GM23338 (cell line): ENCODE data around the gene MYCBPAP. TPM values are rescaled to one million over a fixed set of nuclear protein-coding genes. Genes with fewer than 3 reads are reported as not detected.

Experiments
- ATAC-seq: fragments of 200-7000 bp; cut with Tn5 transposase; 3 replicates; pipeline ENCODE4 v1.9.1; 2020
- DNase-seq: peaks from one replicate; pipeline ENCODE4 v3.0.0-alpha.2; 2015; ENCODE audit warnings: low spot score
- H2AFZ ChIP-seq: fragments of 200-600 bp; sonication (generic); 2 replicates; pipeline ENCODE4 v1.8.0; 2016; ENCODE audit warnings: antibody characterized with exemption, mild to moderate bottlenecking, moderate library complexity
- H3F3A ChIP-seq: fragments of 200-600 bp; sonication (generic); replicated peaks from 2 replicates; pipeline ENCODE4 v1.8.0; 2017; ENCODE audit warnings: antibody characterized with exemption, mixed run types, low read depth
- H3K27ac ChIP-seq: fragments of 200-600 bp; sonication (generic); 2 replicates; pipeline ENCODE4 v1.6.1; 2016; ENCODE audit warnings: low read depth
- H3K27me3 ChIP-seq: fragments of 200-600 bp; sonication (generic); 2 replicates; pipeline ENCODE4 v1.8.0; 2016; ENCODE audit warnings: mild to moderate bottlenecking, mixed run types, moderate library complexity; ENCODE audit not compliant: insufficient read depth
- H3K36me3 ChIP-seq: fragments of 200-600 bp; sonication (generic); 2 replicates; pipeline ENCODE4 v1.8.0; 2016; ENCODE audit warnings: mild to moderate bottlenecking; ENCODE audit not compliant: insufficient read depth
- H3K4me1 ChIP-seq: fragments of 200-600 bp; sonication (generic); 2 replicates; pipeline ENCODE4 v1.8.0; 2016; ENCODE audit warnings: mild to moderate bottlenecking, moderate library complexity; ENCODE audit not compliant: insufficient read depth
- H3K4me2 ChIP-seq: fragments of 200-600 bp; sonication (generic); 2 replicates; pipeline ENCODE4 v1.7.1; 2017; ENCODE audit warnings: mixed run types
- H3K4me3 ChIP-seq: fragments of 200-600 bp; sonication (generic); 2 replicates; pipeline ENCODE4 v1.6.1; 2016; ENCODE audit warnings: mixed run types
- H3K79me2 ChIP-seq: fragments of 200-600 bp; sonication (generic); replicated peaks from 2 replicates; pipeline ENCODE4 v1.8.0; 2017; ENCODE audit warnings: mild to moderate bottlenecking; ENCODE audit not compliant: insufficient read depth
- H3K9me2 ChIP-seq: fragments of 200-600 bp; sonication (generic); 2 replicates; pipeline ENCODE4 v1.8.0; 2017; ENCODE audit not compliant: insufficient read depth
- H4K20me1 ChIP-seq: fragments of 200-600 bp; sonication (generic); replicated peaks from 2 replicates; pipeline ENCODE4 v1.8.0; 2017; ENCODE audit warnings: mild to moderate bottlenecking; ENCODE audit not compliant: insufficient read depth
- H3K27ac Mint-ChIP-seq: 2 replicates; pipeline ENCODE4 v1.8.0; 2020; ENCODE audit warnings: inconsistent platforms, mild to moderate bottlenecking, moderate library complexity, mixed read lengths
- H3K27me3 Mint-ChIP-seq: 3 replicates; pipeline ENCODE4 v1.8.0; 2022; ENCODE audit warnings: low read depth, mild to moderate bottlenecking, moderate library complexity, mixed read lengths, inconsistent platforms; ENCODE audit not compliant: insufficient read depth, poor library complexity
- H3K36me3 Mint-ChIP-seq: 3 replicates; pipeline ENCODE4 v1.8.0; 2021; ENCODE audit warnings: low read depth, mild to moderate bottlenecking, inconsistent platforms, moderate library complexity, mixed read lengths
- H3K4me1 Mint-ChIP-seq: 3 replicates; pipeline ENCODE4 v1.8.0; 2020; ENCODE audit warnings: mild to moderate bottlenecking, inconsistent platforms, mixed read lengths
- H3K4me3 Mint-ChIP-seq: 3 replicates; pipeline ENCODE4 v1.8.0; 2021; ENCODE audit warnings: moderate library complexity, mild to moderate bottlenecking, inconsistent platforms, mixed read lengths
- H3K9me3 Mint-ChIP-seq: 3 replicates; pipeline ENCODE4 v1.8.0; 2020; ENCODE audit warnings: moderate library complexity, mild to moderate bottlenecking, inconsistent platforms, mixed read lengths
- CREB1 ChIP-seq: fragments of 250-450 bp; sonication (Bioruptor Pico); IDR thresholded peaks from 2 replicates; pipeline ENCODE4 v1.5.0; 2020; ENCODE audit warnings: low read depth, mild to moderate bottlenecking, moderate library complexity
- ETS1 ChIP-seq: IDR thresholded peaks from 2 replicates; pipeline ENCODE4 v1.6.1; 2016; ENCODE audit warnings: antibody characterized with exemption
- EZH2 ChIP-seq: fragments of 200-600 bp; sonication (generic); IDR thresholded peaks from one replicate; pipeline ENCODE4 v1.8.0; 2017; ENCODE audit warnings: antibody characterized with exemption, mild to moderate bottlenecking, low read depth; ENCODE audit not compliant: unreplicated experiment
- EZH2phosphoT487 ChIP-seq: fragments of 200-600 bp; sonication (generic); IDR thresholded peaks from one replicate; pipeline ENCODE4 v1.8.1; 2018; ENCODE audit warnings: antibody characterized with exemption; ENCODE audit not compliant: unreplicated experiment
- JUNB ChIP-seq: IDR thresholded peaks from one replicate; pipeline ENCODE4 v1.6.1; 2016; ENCODE audit warnings: antibody characterized with exemption; ENCODE audit not compliant: unreplicated experiment
- NANOG ChIP-seq: IDR thresholded peaks from 2 replicates; pipeline ENCODE4 v1.6.1; 2016; ENCODE audit warnings: antibody characterized with exemption, borderline replicate concordance
- POLR2AphosphoS5 ChIP-seq: IDR thresholded peaks from 2 replicates; pipeline ENCODE4 v1.6.1; 2016; ENCODE audit warnings: antibody characterized with exemption, low read depth
- REST ChIP-seq: IDR thresholded peaks from one replicate; pipeline ENCODE4 v1.6.1; 2018; ENCODE audit warnings: antibody characterized with exemption; ENCODE audit not compliant: unreplicated experiment
- STAT1 ChIP-seq: IDR thresholded peaks from one replicate; pipeline ENCODE4 v1.6.1; 2016; ENCODE audit warnings: antibody characterized with exemption; ENCODE audit not compliant: unreplicated experiment
- ZNF114 ChIP-seq: fragments of 250-450 bp; sonication (Bioruptor Pico); IDR thresholded peaks from 2 replicates; pipeline ENCODE4 v1.5.0; 2020; ENCODE audit warnings: mild to moderate bottlenecking, moderate library complexity
- ZNF331 ChIP-seq: fragments of 250-450 bp; sonication (Bioruptor Pico); IDR thresholded peaks from 2 replicates; pipeline ENCODE4 v1.5.0; 2020; ENCODE audit warnings: low read depth, mild to moderate bottlenecking, moderate library complexity
- polyA plus RNA-seq: library from polyadenylated mRNA; unstranded; fragments of >200 nt; fragmentation: Nextera tagmentation; extraction: Ambion mirVana; gene quantifications from 2 replicates; pipeline ENCODE4 v1.2.1, GENCODE V29; 2016
- total RNA-seq: library from RNA; depleted of rRNA; stranded (reverse); fragments of >200 nt; shearing (Covaris generic); gene quantifications from 2 replicates; pipeline ENCODE4 v1.2.3, GENCODE V29; 2014
- TF ChIP-seq, protein P1 (sequence below), 2 experiments: fragments of 200-600 bp in 1 of 2; sonication (generic) in 1 of 2; conservative IDR thresholded peaks; 2 replicates each; pipeline versions ENCODE4 v1.5.1 to v1.6.1; 2016 to 2017; ENCODE audit warnings: antibody characterized with exemption in 2 of 2, low read depth in 2 of 2, mild to moderate bottlenecking in 2 of 2, moderate library complexity in 1 of 2
- TF ChIP-seq, protein P2 (sequence below): fragments of 250-450 bp; sonication (Bioruptor Pico); IDR thresholded peaks from 2 replicates; pipeline ENCODE4 v1.5.0; 2020; ENCODE audit warnings: mild to moderate bottlenecking, moderate library complexity

The MYCBPAP gene
- total and polyA plus RNA-seq, 2 experiments from 2014 or later: 0.63 to 1.7 TPM

- no peaks in the 10 kb centered on the region for H3K9me3 Mint-ChIP-seq
- TF ChIP-seq CREB1 (CRISPR knock-in tag): no peak
- no peak for TF ChIP-seq POLR2AphosphoS5
- no peak for TF ChIP-seq ZNF114 (CRISPR knock-in tag)
- no peak for TF ChIP-seq EZH2phosphoT487
- TF ChIP-seq JUNB: no peak
- TF ChIP-seq ZNF331 (CRISPR knock-in tag): no peak
- TF ChIP-seq STAT1: no peak
- no peak for TF ChIP-seq REST
- TF ChIP-seq, protein P1, sequence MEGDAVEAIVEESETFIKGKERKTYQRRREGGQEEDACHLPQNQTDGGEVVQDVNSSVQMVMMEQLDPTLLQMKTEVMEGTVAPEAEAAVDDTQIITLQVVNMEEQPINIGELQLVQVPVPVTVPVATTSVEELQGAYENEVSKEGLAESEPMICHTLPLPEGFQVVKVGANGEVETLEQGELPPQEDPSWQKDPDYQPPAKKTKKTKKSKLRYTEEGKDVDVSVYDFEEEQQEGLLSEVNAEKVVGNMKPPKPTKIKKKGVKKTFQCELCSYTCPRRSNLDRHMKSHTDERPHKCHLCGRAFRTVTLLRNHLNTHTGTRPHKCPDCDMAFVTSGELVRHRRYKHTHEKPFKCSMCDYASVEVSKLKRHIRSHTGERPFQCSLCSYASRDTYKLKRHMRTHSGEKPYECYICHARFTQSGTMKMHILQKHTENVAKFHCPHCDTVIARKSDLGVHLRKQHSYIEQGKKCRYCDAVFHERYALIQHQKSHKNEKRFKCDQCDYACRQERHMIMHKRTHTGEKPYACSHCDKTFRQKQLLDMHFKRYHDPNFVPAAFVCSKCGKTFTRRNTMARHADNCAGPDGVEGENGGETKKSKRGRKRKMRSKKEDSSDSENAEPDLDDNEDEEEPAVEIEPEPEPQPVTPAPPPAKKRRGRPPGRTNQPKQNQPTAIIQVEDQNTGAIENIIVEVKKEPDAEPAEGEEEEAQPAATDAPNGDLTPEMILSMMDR (conservative IDR thresholded peaks at IDR 0.05; ENCODE audit: low read depth in 2 of 2): no peak
- no peak for TF ChIP-seq EZH2
- TF ChIP-seq, protein P2, sequence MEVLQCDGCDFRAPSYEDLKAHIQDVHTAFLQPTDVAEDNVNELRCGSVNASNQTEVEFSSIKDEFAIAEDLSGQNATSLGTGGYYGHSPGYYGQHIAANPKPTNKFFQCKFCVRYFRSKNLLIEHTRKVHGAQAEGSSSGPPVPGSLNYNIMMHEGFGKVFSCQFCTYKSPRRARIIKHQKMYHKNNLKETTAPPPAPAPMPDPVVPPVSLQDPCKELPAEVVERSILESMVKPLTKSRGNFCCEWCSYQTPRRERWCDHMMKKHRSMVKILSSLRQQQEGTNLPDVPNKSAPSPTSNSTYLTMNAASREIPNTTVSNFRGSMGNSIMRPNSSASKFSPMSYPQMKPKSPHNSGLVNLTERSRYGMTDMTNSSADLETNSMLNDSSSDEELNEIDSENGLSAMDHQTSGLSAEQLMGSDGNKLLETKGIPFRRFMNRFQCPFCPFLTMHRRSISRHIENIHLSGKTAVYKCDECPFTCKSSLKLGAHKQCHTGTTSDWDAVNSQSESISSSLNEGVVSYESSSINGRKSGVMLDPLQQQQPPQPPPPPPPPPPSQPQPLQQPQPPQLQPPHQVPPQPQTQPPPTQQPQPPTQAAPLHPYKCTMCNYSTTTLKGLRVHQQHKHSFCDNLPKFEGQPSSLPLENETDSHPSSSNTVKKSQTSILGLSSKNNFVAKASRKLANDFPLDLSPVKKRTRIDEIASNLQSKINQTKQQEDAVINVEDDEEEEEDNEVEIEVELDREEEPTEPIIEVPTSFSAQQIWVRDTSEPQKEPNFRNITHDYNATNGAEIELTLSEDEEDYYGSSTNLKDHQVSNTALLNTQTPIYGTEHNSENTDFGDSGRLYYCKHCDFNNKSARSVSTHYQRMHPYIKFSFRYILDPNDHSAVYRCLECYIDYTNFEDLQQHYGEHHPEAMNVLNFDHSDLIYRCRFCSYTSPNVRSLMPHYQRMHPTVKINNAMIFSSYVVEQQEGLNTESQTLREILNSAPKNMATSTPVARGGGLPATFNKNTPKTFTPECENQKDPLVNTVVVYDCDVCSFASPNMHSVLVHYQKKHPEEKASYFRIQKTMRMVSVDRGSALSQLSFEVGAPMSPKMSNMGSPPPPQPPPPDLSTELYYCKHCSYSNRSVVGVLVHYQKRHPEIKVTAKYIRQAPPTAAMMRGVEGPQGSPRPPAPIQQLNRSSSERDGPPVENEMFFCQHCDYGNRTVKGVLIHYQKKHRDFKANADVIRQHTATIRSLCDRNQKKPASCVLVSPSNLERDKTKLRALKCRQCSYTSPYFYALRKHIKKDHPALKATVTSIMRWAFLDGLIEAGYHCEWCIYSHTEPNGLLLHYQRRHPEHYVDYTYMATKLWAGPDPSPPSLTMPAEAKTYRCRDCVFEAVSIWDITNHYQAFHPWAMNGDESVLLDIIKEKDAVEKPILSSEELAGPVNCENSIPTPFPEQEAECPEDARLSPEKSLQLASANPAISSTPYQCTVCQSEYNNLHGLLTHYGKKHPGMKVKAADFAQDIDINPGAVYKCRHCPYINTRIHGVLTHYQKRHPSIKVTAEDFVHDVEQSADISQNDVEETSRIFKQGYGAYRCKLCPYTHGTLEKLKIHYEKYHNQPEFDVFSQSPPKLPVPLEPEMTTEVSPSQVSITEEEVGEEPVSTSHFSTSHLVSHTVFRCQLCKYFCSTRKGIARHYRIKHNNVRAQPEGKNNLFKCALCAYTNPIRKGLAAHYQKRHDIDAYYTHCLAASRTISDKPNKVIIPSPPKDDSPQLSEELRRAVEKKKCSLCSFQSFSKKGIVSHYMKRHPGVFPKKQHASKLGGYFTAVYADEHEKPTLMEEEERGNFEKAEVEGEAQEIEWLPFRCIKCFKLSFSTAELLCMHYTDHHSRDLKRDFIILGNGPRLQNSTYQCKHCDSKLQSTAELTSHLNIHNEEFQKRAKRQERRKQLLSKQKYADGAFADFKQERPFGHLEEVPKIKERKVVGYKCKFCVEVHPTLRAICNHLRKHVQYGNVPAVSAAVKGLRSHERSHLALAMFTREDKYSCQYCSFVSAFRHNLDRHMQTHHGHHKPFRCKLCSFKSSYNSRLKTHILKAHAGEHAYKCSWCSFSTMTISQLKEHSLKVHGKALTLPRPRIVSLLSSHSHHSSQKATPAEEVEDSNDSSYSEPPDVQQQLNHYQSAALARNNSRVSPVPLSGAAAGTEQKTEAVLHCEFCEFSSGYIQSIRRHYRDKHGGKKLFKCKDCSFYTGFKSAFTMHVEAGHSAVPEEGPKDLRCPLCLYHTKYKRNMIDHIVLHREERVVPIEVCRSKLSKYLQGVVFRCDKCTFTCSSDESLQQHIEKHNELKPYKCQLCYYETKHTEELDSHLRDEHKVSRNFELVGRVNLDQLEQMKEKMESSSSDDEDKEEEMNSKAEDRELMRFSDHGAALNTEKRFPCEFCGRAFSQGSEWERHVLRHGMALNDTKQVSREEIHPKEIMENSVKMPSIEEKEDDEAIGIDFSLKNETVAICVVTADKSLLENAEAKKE (CRISPR knock-in tag): no peak
- no peak for TF ChIP-seq ETS1
- TF ChIP-seq NANOG: no peak
- H3K4me1 ChIP-seq: peaks cover 18% of the 10 kb centered on the region; the same call in 1 of the 2 replicates
Observed at GRCh38 chr17:50544516-50544915, 36.3 kb downstream of the MYCBPAP start.

More at GRCh38 chr17:50544516-50544915, 36.3 kb downstream of the MYCBPAP start:
- ATAC-seq: no peak
- no peak overlapping the region for H3K4me2 ChIP-seq
- H3K4me1 Mint-ChIP-seq: peaks cover 26% of the 10 kb centered on the region
- H3K4me3 Mint-ChIP-seq: no peak overlapping the region
- H3K79me2 ChIP-seq: no peaks in the 10 kb centered on the region
- H3K27me3 ChIP-seq: peaks cover 11% of the 10 kb centered on the region
- H4K20me1 ChIP-seq: no peaks in the 10 kb centered on the region
- H3K27me3 Mint-ChIP-seq: peaks cover 24% of the 10 kb centered on the region
- no peak for DNase-seq
- no peaks in the 10 kb centered on the region for H3K9me2 ChIP-seq
- peaks cover 3% of the 10 kb centered on the region; the same call in 2 of the 3 replicates for H3K36me3 Mint-ChIP-seq
- H3K27ac Mint-ChIP-seq: no peak overlapping the region
- H3K36me3 ChIP-seq: no peaks in the 10 kb centered on the region
- H2AFZ ChIP-seq: no peak overlapping the region
- no peaks in the 10 kb centered on the region for H3F3A ChIP-seq
- no peak overlapping the region for H3K27ac ChIP-seq
- no peak overlapping the region for H3K4me3 ChIP-seq
